GM19240 (cell line): ENCODE measurements around the gene ALDH2.
A peak's percentile ranks its signal among the peaks of the same experiment; 100 is the strongest.
"Not testable (repeated sequence)": the region's sequence is repeated elsewhere in the genome, so short reads cannot be mapped to it uniquely, and the experiment has no call there.

ENCODE experiments used
- DNase-seq: peaks from one replicate; pipeline ENCODE4 v3.0.0; 2011; ENCODE audit warnings: low spot score; ENCODE audit not compliant: insufficient read length

Gene ALDH2

GRCh38 chr12:111826316-111826715 is 59.6 kb downstream of the ALDH2 start:
- DNase-seq = no peak

GRCh38 chr12:111826992-111827391 is 60.3 kb downstream of the ALDH2 start:
- no peak for DNase-seq

- DNase-seq = no peak
Measured at GRCh38 chr12:111827907-111828306, 61.2 kb downstream of the ALDH2 start.

DNA sequence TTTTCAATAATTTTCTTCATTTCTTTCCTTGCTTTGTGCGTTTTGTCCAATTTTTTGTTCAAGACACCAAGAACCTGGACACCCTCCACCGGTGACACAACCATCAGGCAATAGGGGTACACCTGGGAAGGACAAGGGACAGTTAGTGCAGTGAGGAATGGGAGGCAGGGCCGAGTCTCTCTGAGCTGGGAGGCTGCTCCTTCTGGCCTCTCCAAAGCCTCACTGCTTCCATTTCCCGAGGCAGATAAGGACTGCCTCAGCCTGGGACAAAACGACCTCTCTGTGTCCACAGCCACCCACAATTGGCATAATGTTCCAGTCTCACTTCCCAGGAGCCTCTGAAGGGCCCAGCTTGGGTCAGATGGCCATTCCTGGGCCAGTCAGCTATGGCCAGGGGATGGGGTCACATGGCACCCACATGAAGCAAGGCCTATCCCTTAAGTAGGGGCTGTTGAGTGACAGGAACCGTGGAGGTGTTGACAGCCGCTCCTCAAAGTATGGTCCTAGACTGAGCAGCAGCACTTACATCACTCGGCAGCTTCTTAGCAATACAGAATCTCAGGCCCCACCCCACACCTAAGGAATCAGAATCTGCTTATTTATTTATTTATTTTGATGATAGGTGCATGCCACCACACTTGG is 61.7 kb downstream of the ALDH2 start:
- DNase-seq = no peak

- not testable (repeated sequence) for DNase-seq
Measured at GRCh38 chr12:111829635-111830034, 62.9 kb downstream of the ALDH2 start.

- not testable (repeated sequence) for DNase-seq
Measured at GRCh38 chr12:111834740-111835386, 68.1 kb downstream of the ALDH2 start.

- DNase-seq = not testable (repeated sequence)
Measured at GRCh38 chr12:111835531-111836181, 68.9 kb downstream of the ALDH2 start.

- no peak for DNase-seq
Measured at GRCh38 chr12:111838353-111838752, 71.6 kb downstream of the ALDH2 start.

GRCh38 chr12:111840807-111841206 is 74.1 kb downstream of the ALDH2 start:
- DNase-seq = no peak

GRCh38 chr12:111841236-111841749 is 74.6 kb downstream of the ALDH2 start:
- peak; percentile 23 for DNase-seq

DNA sequence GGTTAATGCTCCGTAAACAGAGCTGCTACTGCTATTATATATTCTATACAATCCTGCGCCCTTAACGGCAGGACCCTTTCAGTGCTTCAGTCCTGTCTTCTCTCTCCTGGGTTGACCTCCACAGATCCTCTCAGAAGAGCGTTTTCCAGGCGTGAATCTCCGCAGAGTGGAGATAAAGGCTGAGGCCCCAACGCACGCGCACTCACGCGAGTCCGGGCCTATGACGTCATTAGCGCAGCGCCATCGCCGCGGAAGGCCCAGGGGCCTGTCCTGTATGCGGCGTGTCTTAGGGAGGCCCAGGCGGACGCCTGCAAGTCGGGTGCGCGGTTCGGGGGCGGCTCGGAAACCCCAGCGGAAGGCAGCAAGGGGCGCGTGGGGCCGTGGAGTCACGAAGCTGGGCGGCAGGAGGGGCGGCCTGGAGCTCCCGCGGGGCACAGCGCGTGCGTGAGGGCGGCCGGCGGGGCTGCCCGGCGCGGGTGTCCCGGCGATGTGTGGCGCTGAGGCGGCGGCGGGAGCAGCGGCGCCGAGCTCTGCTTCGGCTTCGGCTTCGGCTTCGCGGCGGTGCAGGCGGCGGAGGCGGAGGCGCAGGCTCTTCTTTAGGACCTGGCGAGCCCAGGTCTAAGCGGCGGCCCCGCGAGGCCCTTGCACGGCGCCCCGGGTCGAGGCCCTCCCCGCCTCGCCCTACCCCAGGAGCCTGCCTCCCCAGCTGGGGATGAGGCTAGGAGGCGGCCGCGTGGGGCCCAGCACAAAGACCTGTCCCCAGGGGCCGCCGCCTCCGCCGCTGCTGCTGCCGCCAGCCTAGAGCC is 75.2 kb downstream of the ALDH2 start, which contains the start of gene MAPKAPK5:
TSS of gene MAPKAPK5 (plus strand) at position 479 of the 806 bp plus-strand sequence. CDS start 506 bp downstream, outside the sequence.
- DNase-seq = peak; percentile 89

GRCh38 chr12:111842556-111843396 is 76.0 kb downstream of the ALDH2 start:
- DNase-seq = peak; percentile 2

DNA sequence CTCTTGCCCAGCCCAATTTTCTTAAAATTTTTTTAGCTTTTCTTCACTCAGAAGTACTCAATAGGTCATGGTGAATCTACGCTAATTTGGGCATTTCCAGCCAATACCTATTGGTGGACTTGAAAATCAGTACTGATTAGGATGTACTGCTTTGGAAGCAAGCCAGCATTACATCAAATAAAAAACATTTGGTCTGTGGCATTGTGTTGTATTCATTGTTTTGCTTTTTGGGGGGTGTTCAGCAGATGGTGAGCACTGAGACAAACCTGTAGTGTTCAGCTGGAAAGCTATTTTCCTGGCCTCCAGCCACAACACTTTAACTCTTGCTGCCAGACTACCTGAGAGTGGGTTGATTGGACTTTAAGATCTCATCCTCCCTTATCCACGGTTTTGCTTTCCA is 79.3 kb downstream of the ALDH2 start:
- no peak for DNase-seq

DNA sequence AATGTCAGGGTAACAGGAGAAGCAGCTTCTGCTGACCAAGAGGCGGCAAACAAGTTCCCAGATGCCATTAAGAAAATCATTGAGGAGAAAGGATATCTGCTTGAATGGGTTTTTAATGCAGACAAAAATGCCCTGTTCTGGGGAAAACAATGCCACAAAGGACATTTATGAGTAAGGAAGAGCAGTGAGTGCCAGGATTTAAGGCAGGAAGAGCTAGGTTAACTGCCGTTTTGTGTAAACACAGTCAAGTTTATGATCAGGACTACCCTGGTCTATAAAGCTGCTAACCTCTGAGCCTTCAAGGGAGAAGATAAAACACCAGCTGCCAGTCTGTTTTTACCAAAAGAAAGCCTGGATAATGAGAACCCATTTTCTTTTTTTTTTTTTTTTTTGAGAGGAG is 83.8 kb downstream of the ALDH2 start:
- DNase-seq = no peak

DNA sequence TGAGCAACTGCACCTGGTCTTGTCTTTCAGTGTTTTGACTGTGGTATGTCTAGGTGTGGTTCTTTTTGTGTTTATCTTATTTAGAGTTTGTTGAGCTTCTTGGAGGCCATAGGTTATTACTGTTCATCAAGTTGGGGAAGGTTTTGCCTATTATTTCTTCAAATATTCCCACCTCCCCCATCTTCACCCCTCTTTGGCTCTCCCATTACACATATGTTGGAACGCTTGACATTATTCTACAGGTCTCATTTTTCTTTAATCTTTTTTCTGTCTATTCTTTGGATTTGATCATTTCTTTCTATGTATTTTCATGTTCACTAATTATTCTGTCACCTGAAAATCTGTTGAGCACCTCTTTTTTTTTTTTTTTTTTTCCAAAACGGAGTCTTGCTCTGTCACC is 91.5 kb downstream of the ALDH2 start:
- no peak for DNase-seq

GRCh38 chr12:111858778-111859177 is 92.0 kb downstream of the ALDH2 start:
- DNase-seq = no peak

DNA sequence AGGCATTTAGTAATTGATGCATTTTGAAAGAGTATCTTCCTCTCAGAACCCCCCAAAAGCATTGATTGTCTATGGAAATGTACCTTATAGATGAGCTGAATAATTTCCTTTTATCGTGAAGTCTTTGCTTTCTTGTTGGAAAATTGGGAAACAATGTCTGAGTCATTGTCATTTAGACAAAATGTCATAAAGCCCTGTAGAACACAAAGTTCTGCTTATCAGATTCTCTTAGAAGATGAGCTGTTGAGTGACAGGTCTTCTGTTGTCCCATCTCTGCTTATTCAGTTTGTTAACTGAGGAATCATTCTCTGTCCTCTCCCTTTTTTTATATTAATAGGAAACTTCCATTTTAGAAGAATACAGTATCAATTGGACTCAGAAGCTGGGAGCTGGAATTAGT is 98.2 kb downstream of the ALDH2 start:
- DNase-seq = no peak
